C4-2B (cell line): ENCODE results near the gene RIMBP3B.
"Not testable (repeated sequence)": the region's sequence is repeated elsewhere in the genome, so short reads cannot be mapped to it uniquely, and the experiment has no call there.

Source experiments
- CTCF ChIP-seq: fragments of 450-650 bp; conservative IDR thresholded peaks from 2 replicates; pipeline ENCODE4 v1.5.1; 2017; ENCODE audit warnings: mild to moderate bottlenecking
- ZFX ChIP-seq: fragments of 450-650 bp; IDR thresholded peaks from 2 replicates; pipeline ENCODE4 v1.6.1; 2017

- TF ChIP-seq CTCF, ZFX: not testable (repeated sequence)
Measured at GRCh38 chr22:21401197-21401969, 17.8 kb downstream of the RIMBP3B start.
